ENCODE data around the gene LMF1. TPM values are rescaled to one million over a fixed set of nuclear protein-coding genes. Genes with fewer than 3 reads are reported as not detected.

LMF1 gene
- total and polyA plus RNA-seq, 9 of the 15 experiments (the other 6 are each of a cell fraction or from before 2014, with no cell fraction given), result 0.11 to 1.6 (median 0.55) TPM; not detected in 1

- no peaks in the 10 kb centered on the region for H3K9me1 ChIP-seq (ENCODE audit: control insufficient read depth, insufficient read depth, low read length)
- in situ Hi-C loops (cut with MboI) (no loop called here), intact Hi-C loops (cut with micrococcal nuclease) (no loop called here)
- peaks cover 16% of the 10 kb centered on the region; the same call in 1 of the 2 replicates for H4K20me1 ChIP-seq (replicated peaks; ENCODE audit: control insufficient read depth, insufficient read depth, low read length)
- H3K36me3 ChIP-seq (ENCODE audit: control insufficient read depth, insufficient read depth, low read length), result no peaks in the 10 kb centered on the region
- peaks cover 0 to 15% of the 10 kb centered on the region in 2 experiments; a peak in 1 of 5 replicates for H3K4me1 ChIP-seq (replicated peaks in 1 of 2; ENCODE audit: control insufficient read depth in 2 of 2, insufficient read depth in 2 of 2, low read length in 2 of 2)
- WGBS (ENCODE audit: insufficient coverage, low coverage, missing lambda C conversion rate), result 4% methylated on average over 8 of the region's 8 CpGs
- TF ChIP-seq, protein P1, sequence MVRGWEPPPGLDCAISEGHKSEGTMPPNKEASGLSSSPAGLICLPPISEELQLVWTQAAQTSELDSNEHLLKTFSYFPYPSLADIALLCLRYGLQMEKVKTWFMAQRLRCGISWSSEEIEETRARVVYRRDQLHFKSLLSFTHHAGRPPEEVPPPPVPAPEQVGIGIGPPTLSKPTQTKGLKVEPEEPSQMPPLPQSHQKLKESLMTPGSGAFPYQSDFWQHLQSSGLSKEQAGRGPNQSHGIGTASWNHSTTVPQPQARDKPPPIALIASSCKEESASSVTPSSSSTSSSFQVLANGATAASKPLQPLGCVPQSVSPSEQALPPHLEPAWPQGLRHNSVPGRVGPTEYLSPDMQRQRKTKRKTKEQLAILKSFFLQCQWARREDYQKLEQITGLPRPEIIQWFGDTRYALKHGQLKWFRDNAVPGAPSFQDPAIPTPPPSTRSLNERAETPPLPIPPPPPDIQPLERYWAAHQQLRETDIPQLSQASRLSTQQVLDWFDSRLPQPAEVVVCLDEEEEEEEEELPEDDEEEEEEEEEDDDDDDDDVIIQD (CRISPR knock-in tag; IDR thresholded peaks at IDR 0.05), result no peak
- TF ChIP-seq, protein P2, sequence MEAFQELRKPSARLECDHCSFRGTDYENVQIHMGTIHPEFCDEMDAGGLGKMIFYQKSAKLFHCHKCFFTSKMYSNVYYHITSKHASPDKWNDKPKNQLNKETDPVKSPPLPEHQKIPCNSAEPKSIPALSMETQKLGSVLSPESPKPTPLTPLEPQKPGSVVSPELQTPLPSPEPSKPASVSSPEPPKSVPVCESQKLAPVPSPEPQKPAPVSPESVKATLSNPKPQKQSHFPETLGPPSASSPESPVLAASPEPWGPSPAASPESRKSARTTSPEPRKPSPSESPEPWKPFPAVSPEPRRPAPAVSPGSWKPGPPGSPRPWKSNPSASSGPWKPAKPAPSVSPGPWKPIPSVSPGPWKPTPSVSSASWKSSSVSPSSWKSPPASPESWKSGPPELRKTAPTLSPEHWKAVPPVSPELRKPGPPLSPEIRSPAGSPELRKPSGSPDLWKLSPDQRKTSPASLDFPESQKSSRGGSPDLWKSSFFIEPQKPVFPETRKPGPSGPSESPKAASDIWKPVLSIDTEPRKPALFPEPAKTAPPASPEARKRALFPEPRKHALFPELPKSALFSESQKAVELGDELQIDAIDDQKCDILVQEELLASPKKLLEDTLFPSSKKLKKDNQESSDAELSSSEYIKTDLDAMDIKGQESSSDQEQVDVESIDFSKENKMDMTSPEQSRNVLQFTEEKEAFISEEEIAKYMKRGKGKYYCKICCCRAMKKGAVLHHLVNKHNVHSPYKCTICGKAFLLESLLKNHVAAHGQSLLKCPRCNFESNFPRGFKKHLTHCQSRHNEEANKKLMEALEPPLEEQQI (IDR thresholded peaks at IDR 0.05), result no peak
- TF ChIP-seq USF1 (CRISPR knock-in tag; IDR thresholded peaks at IDR 0.05) (no peak), RB1 (IDR thresholded peaks at IDR 0.05; ENCODE audit: low read depth) (no peak), MCM5 (IDR thresholded peaks at IDR 0.05; ENCODE audit: low read depth) (no peak), ZEB2 (IDR thresholded peaks at IDR 0.05) (no peak), ZNF311 (CRISPR knock-in tag; IDR thresholded peaks at IDR 0.05) (no peak), NBN (IDR thresholded peaks at IDR 0.05; ENCODE audit: low read depth) (no peak)
- TF ChIP-seq, protein P3, sequence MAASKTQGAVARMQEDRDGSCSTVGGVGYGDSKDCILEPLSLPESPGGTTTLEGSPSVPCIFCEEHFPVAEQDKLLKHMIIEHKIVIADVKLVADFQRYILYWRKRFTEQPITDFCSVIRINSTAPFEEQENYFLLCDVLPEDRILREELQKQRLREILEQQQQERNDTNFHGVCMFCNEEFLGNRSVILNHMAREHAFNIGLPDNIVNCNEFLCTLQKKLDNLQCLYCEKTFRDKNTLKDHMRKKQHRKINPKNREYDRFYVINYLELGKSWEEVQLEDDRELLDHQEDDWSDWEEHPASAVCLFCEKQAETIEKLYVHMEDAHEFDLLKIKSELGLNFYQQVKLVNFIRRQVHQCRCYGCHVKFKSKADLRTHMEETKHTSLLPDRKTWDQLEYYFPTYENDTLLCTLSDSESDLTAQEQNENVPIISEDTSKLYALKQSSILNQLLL (CRISPR knock-in tag; IDR thresholded peaks at IDR 0.05; ENCODE audit: borderline replicate concordance), result no peak
- no peak overlapping the region for H2AFZ ChIP-seq (ENCODE audit: low read depth, low read length)
- no peak for ATAC-seq
- H3K79me2 ChIP-seq (ENCODE audit: control insufficient read depth, insufficient read depth, low read length), result no peaks in the 10 kb centered on the region
- no peak for FAIRE-seq
- H3K4me3 ChIP-seq, result no peak overlapping the region
- H3K9me3 ChIP-seq (replicated peaks; ENCODE audit: control insufficient read depth, insufficient read depth, low read depth, low read length), result no peaks in the 10 kb centered on the region
- DNase-seq (ENCODE audit: extremely low read depth in 1 of 4, low spot score in 3 of 4), result no peak
- ChIA-PET CTCF (ENCODE audit: low intra/inter-chr PET ratio) (no interaction called here), POLR2A (interaction anchor here (1.3 kb wide), 1 partner anchor 13 kb away, joined by 5 read pairs; no protein-coding TSS in a partner anchor)
- no peak overlapping the region for H3K9ac ChIP-seq (ENCODE audit: insufficient read depth in 1 of 2, low read depth in 2 of 2, low read length in 2 of 2)
- H3K4me2 ChIP-seq (ENCODE audit: insufficient read depth, low read length), result no peak overlapping the region
- no TSS peak for BruUV-seq (replicated peaks)
- peaks cover 24 to 79% of the 10 kb centered on the region in 2 experiments; a peak in 4 of 5 replicates for H3K27me3 ChIP-seq (ENCODE audit: control insufficient read depth in 2 of 2, insufficient read depth in 2 of 2, low read length in 2 of 2)
- H3K27ac ChIP-seq (ENCODE audit: extremely low read depth, low read depth, low read length), result no peak overlapping the region
These were observed 42.8 kb upstream of the LMF1 start for GRCh38 chr16:1013593-1013900.

Data from K562 (cell line).